Brain pericyte (primary cell): Measurements from ENCODE around the gene TREML2.
"Not testable (repeated sequence)": the region's sequence is repeated elsewhere in the genome, so short reads cannot be mapped to it uniquely, and the experiment has no call there.

Experiments used
- DNase-seq: peaks from one replicate; pipeline ENCODE4 v3.0.0-alpha.2; 2012; ENCODE audit warnings: low read depth, low spot score

TREML2 gene

GRCh38 chr6:41208439-41209106 is 7.6 kb upstream of the TREML2 start:
- DNase-seq, result no peak

- no peak for DNase-seq
Observed at GRCh38 chr6:41204156-41204555, 3.2 kb upstream of the TREML2 start.

- no peak for DNase-seq
Observed at GRCh38 chr6:41201764-41202173, 820 bp upstream of the TREML2 start.

GRCh38 chr6:41200296-41200900 is 551 bp downstream of the TREML2 start:
- DNase-seq, result no peak

GRCh38 chr6:41199552-41200246 is 1.2 kb downstream of the TREML2 start:
- DNase-seq, result no peak

GRCh38 chr6:41197234-41197633 is 3.7 kb downstream of the TREML2 start:
- DNase-seq, result no peak

GRCh38 chr6:41194386-41194785 is 6.6 kb downstream of the TREML2 start:
- DNase-seq, result no peak

GRCh38 chr6:41193884-41194283 is 7.1 kb downstream of the TREML2 start:
- no peak for DNase-seq

GRCh38 chr6:41193171-41193734 is 7.7 kb downstream of the TREML2 start:
- no peak for DNase-seq

- no peak for DNase-seq
Observed at GRCh38 chr6:41191569-41191968, 9.4 kb downstream of the TREML2 start.

GRCh38 chr6:41190791-41191190 is 10.2 kb downstream of the TREML2 start:
- no peak for DNase-seq

GRCh38 chr6:41189967-41190366 is 11.0 kb downstream of the TREML2 start:
- no peak for DNase-seq

- DNase-seq, result not testable (repeated sequence)
Observed at GRCh38 chr6:41189046-41189445, 11.9 kb downstream of the TREML2 start.

GRCh38 chr6:41187924-41188886 is 12.7 kb downstream of the TREML2 start:
- no peak for DNase-seq

- DNase-seq, result no peak
Observed at GRCh38 chr6:41186031-41186562, 14.9 kb downstream of the TREML2 start.

- DNase-seq, result no peak
Observed at GRCh38 chr6:41184761-41185160, 16.2 kb downstream of the TREML2 start.

GRCh38 chr6:41182069-41183034 is 18.6 kb downstream of the TREML2 start:
- DNase-seq, result peak; percentile 8

- DNase-seq, result no peak
Observed at GRCh38 chr6:41181566-41181965, 19.4 kb downstream of the TREML2 start.

- DNase-seq, result no peak
Observed at GRCh38 chr6:41179163-41179562, 21.8 kb downstream of the TREML2 start.

GRCh38 chr6:41177695-41178094 is 23.3 kb downstream of the TREML2 start:
- DNase-seq, result no peak
